Measurements from ENCODE around the gene CFAP20DC. TPM values are rescaled to one million over a fixed set of nuclear protein-coding genes. Genes with fewer than 3 reads are reported as not detected.

CFAP20DC gene
- total and polyA plus RNA-seq, 2 experiments from 2014 or later: 7.4 to 11.4 TPM

GRCh38 chr3:58953288-58953687 lies 96.5 kb downstream of the CFAP20DC start:
- Histone ChIP-seq H3K4me2 (no peak overlapping the region), H2AFZ (no peak overlapping the region), H3F3A (replicated peaks; ENCODE audit: low read depth) (no peaks in the 10 kb centered on the region), H3K4me1 (ENCODE audit: insufficient read depth) (peaks cover 8% of the 10 kb centered on the region; the same call in 1 of the 2 replicates), H3K36me3 (ENCODE audit: insufficient read depth) (no peaks in the 10 kb centered on the region), H3K27me3 (ENCODE audit: insufficient read depth) (no peaks in the 10 kb centered on the region), H4K20me1 (replicated peaks; ENCODE audit: insufficient read depth) (no peaks in the 10 kb centered on the region), H3K4me3 (no peak overlapping the region), H3K9me2 (ENCODE audit: insufficient read depth) (0 out of 2 replicates have a peak, but pooled peaks cover 5% of the 10 kb centered on the region), H3K27ac (ENCODE audit: low read depth) (no peak overlapping the region), H3K79me2 (replicated peaks; ENCODE audit: insufficient read depth) (no peaks in the 10 kb centered on the region)
- Mint-ChIP-seq H3K27me3 (ENCODE audit: insufficient read depth, low read depth, poor library complexity) (peaks cover 2% of the 10 kb centered on the region), H3K9me3 (no peaks in the 10 kb centered on the region; the same call in 2 of the 3 replicates), H3K27ac (no peak overlapping the region), H3K4me1 (peaks cover 7% of the 10 kb centered on the region), H3K4me3 (no peak overlapping the region), H3K36me3 (ENCODE audit: low read depth) (no peaks in the 10 kb centered on the region)
- no peak for ATAC-seq
- TF ChIP-seq ZNF114 (CRISPR knock-in tag; IDR thresholded peaks at IDR 0.05) (no peak), EZH2phosphoT487 (IDR thresholded peaks at IDR 0.05; ENCODE audit: unreplicated experiment) (no peak), JUNB (IDR thresholded peaks at IDR 0.05; ENCODE audit: unreplicated experiment) (no peak), ZNF462 (CRISPR knock-in tag; IDR thresholded peaks at IDR 0.05) (no peak), NANOG (IDR thresholded peaks at IDR 0.05; ENCODE audit: borderline replicate concordance) (no peak), CREB1 (CRISPR knock-in tag; IDR thresholded peaks at IDR 0.05; ENCODE audit: low read depth) (no peak), POLR2AphosphoS5 (IDR thresholded peaks at IDR 0.05; ENCODE audit: low read depth) (no peak), REST (IDR thresholded peaks at IDR 0.05; ENCODE audit: unreplicated experiment) (no peak), STAT1 (IDR thresholded peaks at IDR 0.05; ENCODE audit: unreplicated experiment) (no peak), EZH2 (IDR thresholded peaks at IDR 0.05; ENCODE audit: low read depth, unreplicated experiment) (no peak), ZNF331 (CRISPR knock-in tag; IDR thresholded peaks at IDR 0.05; ENCODE audit: low read depth) (no peak), CTCF (conservative IDR thresholded peaks at IDR 0.05; ENCODE audit: low read depth in 2 of 2) (no peak), ETS1 (IDR thresholded peaks at IDR 0.05) (no peak)
- no peak for DNase-seq (ENCODE audit: low spot score)
